Mesothelial cell of epicardium (in vitro differentiated cells): ENCODE results near the gene SEC24D. TPM values are rescaled to one million over a fixed set of nuclear protein-coding genes. Genes with fewer than 3 reads are reported as not detected.

Experiments
- DNase-seq, 2 experiments: peaks; one replicate each; pipeline ENCODE4 v3.0.0; 2021; ENCODE audit warnings: low spot score in 2 of 2; ENCODE audit not compliant: unreplicated experiment in 2 of 2
- H3K27ac Mint-ChIP-seq: 2 replicates; pipeline ENCODE4 v1.8.0; 2021; ENCODE audit warnings: mixed read lengths
- H3K27me3 Mint-ChIP-seq: 2 replicates; pipeline ENCODE4 v1.8.0; 2021; ENCODE audit warnings: low read depth, mixed read lengths
- H3K36me3 Mint-ChIP-seq: 2 replicates; pipeline ENCODE4 v1.8.0; 2021; ENCODE audit warnings: mixed read lengths
- H3K4me1 Mint-ChIP-seq: 2 replicates; pipeline ENCODE4 v1.8.0; 2021; ENCODE audit warnings: mixed read lengths
- H3K4me3 Mint-ChIP-seq: 2 replicates; pipeline ENCODE4 v1.8.0; 2021; ENCODE audit warnings: mild to moderate bottlenecking, moderate library complexity, mixed read lengths
- H3K9me3 Mint-ChIP-seq: 2 replicates; pipeline ENCODE4 v1.8.0; 2021; ENCODE audit warnings: mixed read lengths
- total RNA-seq: library from RNA; stranded (reverse); gene quantifications from 3 replicates; pipeline ENCODE4 v1.2.1, GENCODE V29; 2021
- TF ChIP-seq, protein P1 (sequence below): fragments of 200-600 bp; sonication (generic); IDR thresholded peaks from one replicate; pipeline ENCODE4 v1.5.0; 2021; ENCODE audit warnings: antibody characterized with exemption; ENCODE audit not compliant: unreplicated experiment

The SEC24D gene
- total RNA-seq, 1 donor from 2014 or later = 87.6 TPM

DNA sequence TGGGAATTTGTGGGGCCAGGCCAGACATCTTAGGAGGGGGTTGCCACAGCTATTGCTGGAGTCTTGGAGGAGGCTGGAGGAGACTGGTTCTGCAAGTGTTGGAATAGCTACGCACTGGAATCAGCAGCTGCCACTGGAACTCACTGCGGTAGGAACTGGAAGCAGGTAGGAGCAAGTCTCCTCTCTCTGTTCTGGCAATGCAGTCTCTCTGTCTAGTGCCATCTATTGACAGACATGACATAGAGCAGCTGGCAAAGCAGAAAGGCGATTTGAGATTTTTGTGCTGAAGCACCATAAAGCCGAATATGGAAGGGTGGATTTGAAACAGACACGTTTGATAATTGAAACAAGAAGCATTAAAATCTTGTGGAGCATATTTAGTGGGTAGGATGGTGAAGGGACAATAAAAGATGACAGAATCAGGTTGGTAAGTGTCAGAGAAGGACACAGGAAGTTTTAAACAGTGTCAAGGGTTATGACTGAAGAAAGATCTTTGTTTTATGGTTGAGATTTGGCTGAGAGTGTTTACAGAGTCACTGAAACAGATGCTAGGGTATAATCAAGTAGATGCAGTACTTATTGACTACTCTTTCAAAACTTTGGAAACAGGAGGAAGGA lies 29.3 kb upstream of the SEC24D start:
- DNase-seq = no peak
- H3K9me3 Mint-ChIP-seq = peaks cover 6% of the 10 kb centered on the region
- peaks cover 13% of the 10 kb centered on the region for H3K4me1 Mint-ChIP-seq
- TF ChIP-seq, protein P1, sequence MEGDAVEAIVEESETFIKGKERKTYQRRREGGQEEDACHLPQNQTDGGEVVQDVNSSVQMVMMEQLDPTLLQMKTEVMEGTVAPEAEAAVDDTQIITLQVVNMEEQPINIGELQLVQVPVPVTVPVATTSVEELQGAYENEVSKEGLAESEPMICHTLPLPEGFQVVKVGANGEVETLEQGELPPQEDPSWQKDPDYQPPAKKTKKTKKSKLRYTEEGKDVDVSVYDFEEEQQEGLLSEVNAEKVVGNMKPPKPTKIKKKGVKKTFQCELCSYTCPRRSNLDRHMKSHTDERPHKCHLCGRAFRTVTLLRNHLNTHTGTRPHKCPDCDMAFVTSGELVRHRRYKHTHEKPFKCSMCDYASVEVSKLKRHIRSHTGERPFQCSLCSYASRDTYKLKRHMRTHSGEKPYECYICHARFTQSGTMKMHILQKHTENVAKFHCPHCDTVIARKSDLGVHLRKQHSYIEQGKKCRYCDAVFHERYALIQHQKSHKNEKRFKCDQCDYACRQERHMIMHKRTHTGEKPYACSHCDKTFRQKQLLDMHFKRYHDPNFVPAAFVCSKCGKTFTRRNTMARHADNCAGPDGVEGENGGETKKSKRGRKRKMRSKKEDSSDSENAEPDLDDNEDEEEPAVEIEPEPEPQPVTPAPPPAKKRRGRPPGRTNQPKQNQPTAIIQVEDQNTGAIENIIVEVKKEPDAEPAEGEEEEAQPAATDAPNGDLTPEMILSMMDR = no peak
- H3K36me3 Mint-ChIP-seq = no peaks in the 10 kb centered on the region
- no peaks in the 10 kb centered on the region for H3K27me3 Mint-ChIP-seq
- H3K4me3 Mint-ChIP-seq = no peak overlapping the region
- no peak overlapping the region for H3K27ac Mint-ChIP-seq

DNA sequence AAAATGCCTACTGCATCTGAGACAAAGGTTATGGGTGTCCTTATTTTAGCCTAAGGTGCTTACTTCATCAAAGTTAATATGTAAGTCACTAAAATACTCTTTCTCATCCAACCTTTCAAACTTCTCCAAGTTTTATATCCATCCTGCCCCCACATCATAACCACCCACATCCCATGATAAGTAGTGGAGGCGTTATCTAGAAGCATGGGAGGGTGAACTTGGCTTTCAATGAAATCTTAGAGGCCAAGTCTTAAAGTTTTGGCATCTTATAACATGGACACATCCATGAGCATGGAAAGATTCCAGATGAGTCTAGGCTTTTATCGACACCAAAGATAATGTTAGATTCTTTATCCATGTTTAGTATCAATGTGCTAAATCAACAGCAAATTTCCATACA lies 22.9 kb upstream of the SEC24D start:
- TF ChIP-seq, protein P1 = no peak
- Mint-ChIP-seq H3K27ac (no peak overlapping the region), H3K36me3 (no peaks in the 10 kb centered on the region), H3K4me1 (no peaks in the 10 kb centered on the region), H3K27me3 (no peaks in the 10 kb centered on the region), H3K4me3 (no peak overlapping the region), H3K9me3 (peaks cover 11% of the 10 kb centered on the region)
- no peak for DNase-seq

DNA sequence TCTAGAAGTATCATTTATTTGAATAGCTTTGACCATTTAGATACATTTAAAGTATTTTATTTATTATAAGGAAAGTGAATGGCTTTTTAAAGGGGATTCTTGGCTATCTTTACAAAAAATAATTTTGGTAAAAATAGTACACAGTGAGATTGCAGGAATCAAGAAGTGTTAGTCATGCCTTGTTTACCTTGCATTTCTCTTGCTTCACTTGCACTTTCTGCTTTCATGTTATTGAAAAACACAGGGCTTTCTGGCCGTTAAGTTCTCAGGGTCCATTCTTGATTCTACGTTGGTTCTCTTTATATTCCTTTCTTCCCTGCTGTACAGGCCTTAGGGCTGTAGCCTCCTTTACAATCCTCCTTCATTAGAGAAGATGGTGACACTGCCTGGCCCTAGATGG lies 21.8 kb upstream of the SEC24D start:
- TF ChIP-seq, protein P1 = no peak
- no peak for DNase-seq
- no peak overlapping the region for H3K27ac Mint-ChIP-seq
- no peaks in the 10 kb centered on the region for H3K4me1 Mint-ChIP-seq
- no peaks in the 10 kb centered on the region for H3K36me3 Mint-ChIP-seq
- H3K9me3 Mint-ChIP-seq = peaks cover 11% of the 10 kb centered on the region
- H3K4me3 Mint-ChIP-seq = no peak overlapping the region
- no peaks in the 10 kb centered on the region for H3K27me3 Mint-ChIP-seq

DNA sequence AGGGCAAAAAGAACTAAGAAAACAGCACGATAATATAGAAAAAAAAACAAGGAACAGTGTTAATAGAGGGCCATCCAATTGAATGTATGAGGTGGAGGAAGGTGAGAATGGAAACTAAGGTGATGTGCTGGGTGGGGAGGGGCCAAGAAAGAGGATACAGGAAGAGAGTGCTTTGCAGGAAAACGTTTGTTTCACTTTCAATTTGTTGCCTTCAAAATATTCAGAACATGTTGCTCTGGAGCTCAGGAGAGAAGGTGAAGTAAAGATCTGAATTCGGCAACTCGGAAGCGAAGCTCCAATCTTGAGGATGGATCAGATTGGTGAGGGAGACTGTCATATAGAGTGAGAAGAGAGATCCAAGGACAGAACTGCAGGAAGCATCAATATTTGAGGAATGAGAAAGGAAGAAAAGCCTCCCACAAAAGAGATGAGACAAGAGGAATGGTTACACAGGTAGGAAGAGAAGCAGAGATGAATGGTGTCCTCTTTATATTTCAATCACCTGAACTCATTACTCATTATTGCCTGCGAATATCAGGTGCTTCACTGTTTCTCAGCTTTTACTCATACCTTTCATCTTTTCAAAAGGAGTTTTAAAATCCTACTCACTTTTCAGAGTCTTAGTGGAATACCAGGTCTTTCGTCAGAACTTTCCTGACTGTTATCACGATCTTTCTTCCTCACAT lies 14.7 kb upstream of the SEC24D start:
- H3K27me3 Mint-ChIP-seq = no peaks in the 10 kb centered on the region
- no peak for DNase-seq
- H3K27ac Mint-ChIP-seq = peak overlapping the region; percentile 67
- H3K4me3 Mint-ChIP-seq = peak overlapping the region; percentile 65
- H3K36me3 Mint-ChIP-seq = no peaks in the 10 kb centered on the region
- no peaks in the 10 kb centered on the region for H3K9me3 Mint-ChIP-seq
- TF ChIP-seq, protein P1 = no peak
- peaks cover 11% of the 10 kb centered on the region for H3K4me1 Mint-ChIP-seq

DNA sequence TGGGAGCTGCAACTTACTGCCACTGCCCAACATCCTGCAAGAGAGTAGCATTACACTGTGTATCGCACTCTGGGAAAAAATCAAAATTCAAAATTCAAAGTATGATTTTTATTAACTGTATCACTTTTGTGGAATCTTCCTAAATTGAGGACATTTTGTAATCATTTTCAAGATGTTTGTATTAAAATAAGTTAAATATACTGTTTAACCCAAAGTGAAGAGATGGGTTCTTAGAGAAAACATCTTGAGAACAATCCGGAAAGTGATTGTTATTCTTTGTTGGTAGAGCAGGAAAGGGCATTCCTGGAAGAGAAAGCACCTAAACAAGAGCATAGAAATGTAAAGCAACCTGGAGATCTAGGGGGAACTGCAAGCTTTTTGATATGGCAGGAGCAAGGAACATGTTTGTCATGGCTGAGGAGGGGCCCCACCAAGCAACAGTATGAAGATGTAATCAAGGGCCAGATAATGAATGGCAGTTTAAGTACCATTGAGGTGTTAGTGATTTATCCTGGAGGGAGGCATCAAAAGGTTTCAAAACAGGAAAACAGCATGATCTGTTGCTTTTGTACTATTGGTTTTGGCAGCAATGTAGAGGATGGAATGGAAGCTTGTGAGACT lies 14.1 kb upstream of the SEC24D start:
- Mint-ChIP-seq H3K4me1 (peaks cover 11% of the 10 kb centered on the region), H3K27ac (peak overlapping the region; percentile 4), H3K27me3 (no peaks in the 10 kb centered on the region), H3K36me3 (no peaks in the 10 kb centered on the region), H3K9me3 (no peaks in the 10 kb centered on the region), H3K4me3 (peak overlapping the region; percentile 65)
- TF ChIP-seq, protein P1 = no peak
- no peak for DNase-seq
